ENCODE results near the gene TMEM131.

DNA sequence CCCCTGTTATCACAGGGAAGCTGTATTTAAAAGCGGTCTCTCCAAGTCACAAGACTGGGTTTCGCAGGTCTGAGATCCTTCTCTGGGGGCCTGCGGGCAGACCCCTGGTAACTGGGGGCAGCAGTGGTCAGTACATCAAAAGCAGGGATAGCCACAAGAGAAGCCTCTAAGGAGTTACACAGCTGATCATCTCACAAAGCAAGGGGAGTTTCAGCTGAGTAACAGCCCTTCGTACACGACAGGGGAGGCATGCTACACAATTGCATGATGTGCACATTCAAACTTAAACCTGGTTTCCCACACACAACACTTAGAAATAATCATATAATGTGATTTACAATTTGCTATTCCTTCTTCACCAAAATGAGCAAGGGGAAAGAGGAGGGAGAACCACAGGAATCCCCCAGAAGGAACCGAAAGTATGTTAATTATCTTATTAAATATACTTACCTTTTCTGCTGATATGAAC lies 87.5 kb downstream of the TMEM131 start:
- TF ChIP-seq CTCF (IDR thresholded peaks at IDR 0.05) = no peak
- no peak for TF ChIP-seq POLR2A (IDR thresholded peaks at IDR 0.05)

All from lower leg skin (tissue), 3 donors.